Measurements from ENCODE around the gene SPA17. TPM values are rescaled to one million over a fixed set of nuclear protein-coding genes. Genes with fewer than 3 reads are reported as not detected.

Gene SPA17
- total and polyA plus RNA-seq, 2 of the 8 experiments (the other 6 are each of a cell fraction or from before 2014, with no cell fraction given), result 3.7 to 5.2 TPM

DNA sequence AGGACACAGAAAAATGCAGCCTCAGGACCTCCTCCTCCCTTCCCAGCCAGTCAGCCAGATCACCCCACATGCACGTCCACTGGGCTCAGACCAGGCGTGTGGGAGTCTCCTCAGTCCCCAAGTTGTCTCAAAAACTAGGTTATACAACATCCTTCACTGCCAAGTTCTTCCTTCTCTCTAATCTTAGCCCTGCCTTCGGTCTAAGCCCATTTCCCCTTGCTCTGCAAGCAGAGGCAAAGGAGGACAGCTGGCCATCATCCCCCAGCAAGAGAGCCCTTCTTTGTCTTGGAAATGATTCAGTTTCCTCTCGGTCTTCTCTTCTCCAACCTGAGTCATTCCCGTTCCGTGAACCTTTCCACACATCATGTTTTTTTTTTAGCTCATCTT lies 52.0 kb downstream of the SPA17 start:
- peak overlapping the region; percentile 16 for H4K91ac ChIP-seq (replicated peaks; ENCODE audit: insufficient read length, low read length)
- no peak overlapping the region for H3K4ac ChIP-seq (replicated peaks; ENCODE audit: insufficient read length, low read depth, low read length)
- peak overlapping the region; percentile 49; the same call in 1 of the 2 replicates for H3K18ac ChIP-seq (ENCODE audit: extremely low read depth, low read length)
- peaks cover 13 to 40% (median 32%) of the 10 kb centered on the region in 4 experiments for H3K27me3 ChIP-seq (replicated peaks in 1 of 4; ENCODE audit: control insufficient read depth in 3 of 4, extremely low read depth in 1 of 4, insufficient read depth in 3 of 4, low read length in 3 of 4)
- H3K23ac ChIP-seq (ENCODE audit: insufficient read length), result no peak overlapping the region
- no peak overlapping the region for H3K27ac ChIP-seq (ENCODE audit: low read depth, low read length)
- H3K4me3 ChIP-seq (ENCODE audit: extremely low read depth in 1 of 4, insufficient read depth in 2 of 4, low read depth in 3 of 4, low read length in 4 of 4), result peak overlapping the region in 1 of 4 experiments; percentile 12; a peak in 2 of 8 replicates
- H3K36me3 ChIP-seq (ENCODE audit: control insufficient read depth in 2 of 4, insufficient read depth in 4 of 4, low read length in 3 of 4), result no peaks in the 10 kb centered on the region
- 38% methylated on average over 6 of the region's 6 CpGs; no CpG with 5 or more reads in 1 of the 2 experiments for WGBS, 2 experiments (ENCODE audit: extremely low coverage in 1 of 2, insufficient coverage in 1 of 2, insufficient read length in 1 of 2, insufficient replicate concordance in 2 of 2, low coverage in 1 of 2, low lambda C conversion rate in 2 of 2, missing lambda C conversion rate in 1 of 2)
- H2BK120ac ChIP-seq (replicated peaks; ENCODE audit: low read depth, low read length), result no peak overlapping the region
- ChIA-PET POLR2A (ENCODE audit: partially characterized antibody) (interaction anchor here (2.5 kb wide), 1 partner anchor 9 kb away, joined by 11 read pairs; no protein-coding TSS in a partner anchor), CTCF (ENCODE audit: partially characterized antibody) (interaction anchor here (1.0 to 4.1 kb wide), 8 partner anchors 11 to 111 kb away, joined by 3 to 20 read pairs (median 7); partner anchors contain the start of gene NRGN)
- no peak for DNase-seq (ENCODE audit: low read depth in 1 of 2, low spot score in 2 of 2)
- no peak overlapping the region for H3K14ac ChIP-seq (ENCODE audit: insufficient read length)
- H2BK12ac ChIP-seq (ENCODE audit: low read depth, low read length), result peak overlapping the region; percentile 53; the same call in 1 of the 2 replicates
- no peaks in the 10 kb centered on the region; the same call in 1 of the 2 replicates for H3K23me2 ChIP-seq (ENCODE audit: low read depth, low read length)
- no peaks in the 10 kb centered on the region for H3K79me2 ChIP-seq (ENCODE audit: control insufficient read depth in 1 of 2, insufficient read depth in 2 of 2, low read length in 2 of 2)
- H4K20me1 ChIP-seq (replicated peaks in 1 of 2; ENCODE audit: control insufficient read depth in 1 of 2, insufficient read depth in 2 of 2, low read length in 2 of 2), result peaks cover 0 to 2% of the 10 kb centered on the region in 2 experiments
- H3K9ac ChIP-seq (replicated peaks in 1 of 4; ENCODE audit: extremely low read depth in 1 of 4, low read depth in 3 of 4, low read length in 3 of 4), result no peak overlapping the region
- FAIRE-seq, result no peak
- H3K9me3 ChIP-seq (ENCODE audit: insufficient read depth in 2 of 2, low read depth in 1 of 2, low read length in 1 of 2), result no peaks in the 10 kb centered on the region
- H2AK5ac ChIP-seq (ENCODE audit: low read depth, low read length), result no peak overlapping the region
- H3K4me1 ChIP-seq (replicated peaks in 1 of 4; ENCODE audit: control insufficient read depth in 3 of 4, insufficient read depth in 4 of 4, low read length in 3 of 4), result peaks cover 8 to 15% (median 10%) of the 10 kb centered on the region in 4 experiments
- H4K5ac ChIP-seq (ENCODE audit: insufficient read length, low read depth, low read length), result no peak overlapping the region
- peak overlapping the region; percentile 76; the same call in 1 of the 2 replicates for H2AFZ ChIP-seq (ENCODE audit: low read length)
- H2BK5ac ChIP-seq (ENCODE audit: low read depth, low read length), result peak overlapping the region; percentile 32; the same call in 1 of the 2 replicates
- H2BK20ac ChIP-seq (ENCODE audit: low read length), result no peak overlapping the region
- H4K8ac ChIP-seq (ENCODE audit: extremely low read depth, insufficient read depth, low read length), result peak overlapping the region; percentile 39; the same call in 1 of the 2 replicates
- H3K79me1 ChIP-seq (ENCODE audit: low read depth, low read length), result no peaks in the 10 kb centered on the region
- H2BK15ac ChIP-seq (ENCODE audit: low read length), result peak overlapping the region; percentile 96; the same call in 1 of the 2 replicates
- H3K56ac ChIP-seq (replicated peaks; ENCODE audit: insufficient read length, low read depth, low read length), result no peak overlapping the region
- H3K4me2 ChIP-seq (ENCODE audit: insufficient read depth in 1 of 2, low read depth in 2 of 2, low read length in 2 of 2), result peak overlapping the region; percentile 47 to 52
- TF ChIP-seq, protein P1, sequence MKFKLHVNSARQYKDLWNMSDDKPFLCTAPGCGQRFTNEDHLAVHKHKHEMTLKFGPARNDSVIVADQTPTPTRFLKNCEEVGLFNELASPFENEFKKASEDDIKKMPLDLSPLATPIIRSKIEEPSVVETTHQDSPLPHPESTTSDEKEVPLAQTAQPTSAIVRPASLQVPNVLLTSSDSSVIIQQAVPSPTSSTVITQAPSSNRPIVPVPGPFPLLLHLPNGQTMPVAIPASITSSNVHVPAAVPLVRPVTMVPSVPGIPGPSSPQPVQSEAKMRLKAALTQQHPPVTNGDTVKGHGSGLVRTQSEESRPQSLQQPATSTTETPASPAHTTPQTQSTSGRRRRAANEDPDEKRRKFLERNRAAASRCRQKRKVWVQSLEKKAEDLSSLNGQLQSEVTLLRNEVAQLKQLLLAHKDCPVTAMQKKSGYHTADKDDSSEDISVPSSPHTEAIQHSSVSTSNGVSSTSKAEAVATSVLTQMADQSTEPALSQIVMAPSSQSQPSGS (IDR thresholded peaks at IDR 0.05; ENCODE audit: low read length), result no peak
- TF ChIP-seq BCL11A (IDR thresholded peaks at IDR 0.05; ENCODE audit: low read depth in 2 of 2, low read length in 2 of 2) (no peak), SIRT6 (IDR thresholded peaks at IDR 0.05; ENCODE audit: low read length) (no peak), RBBP5 (IDR thresholded peaks at IDR 0.05; ENCODE audit: borderline replicate concordance, low read depth, low read length) (no peak), JUN (IDR thresholded peaks at IDR 0.05; ENCODE audit: low read depth, low read length) (no peak), TAF7 (optimal IDR thresholded peaks at IDR 0.05; ENCODE audit: borderline replicate concordance, low read depth, low read length) (no peak), RFX5 (IDR thresholded peaks at IDR 0.05; ENCODE audit: borderline replicate concordance, low read depth, low read length) (no peak), SP1 (IDR thresholded peaks at IDR 0.05; ENCODE audit: low read depth, low read length) (no peak), TBP (IDR thresholded peaks at IDR 0.05; ENCODE audit: low read depth, low read length) (no peak), TEAD4 (IDR thresholded peaks at IDR 0.05; ENCODE audit: low read depth, low read length) (no peak), EP300 (IDR thresholded peaks at IDR 0.05; ENCODE audit: borderline replicate concordance in 1 of 2, low read depth in 2 of 2, low read length in 2 of 2) (no peak), TCF12 (IDR thresholded peaks at IDR 0.05; ENCODE audit: low read depth, low read length) (no peak)

Data from H1 (cell line).